Measurements from ENCODE around the gene BLVRB.
"Not testable (repeated sequence)": the region's sequence is repeated elsewhere in the genome, so short reads cannot be mapped to it uniquely, and the experiment has no call there.

Gene BLVRB

GRCh38 chr19:40428197-40428596 lies 37.3 kb downstream of the BLVRB start:
- H3K4me3 ChIP-seq (ENCODE audit: low read length); H3K27ac ChIP-seq (ENCODE audit: low read length); H3K9ac ChIP-seq (ENCODE audit: low read depth, low read length); H3K27me3 ChIP-seq (ENCODE audit: insufficient read depth, low read length); H3K4me1 ChIP-seq (ENCODE audit: insufficient read depth, low read length); H3K36me3 ChIP-seq (ENCODE audit: insufficient read depth, low read depth, low read length); H3K9me3 ChIP-seq (ENCODE audit: insufficient read depth, low read depth, low read length): not testable (repeated sequence)

DNA sequence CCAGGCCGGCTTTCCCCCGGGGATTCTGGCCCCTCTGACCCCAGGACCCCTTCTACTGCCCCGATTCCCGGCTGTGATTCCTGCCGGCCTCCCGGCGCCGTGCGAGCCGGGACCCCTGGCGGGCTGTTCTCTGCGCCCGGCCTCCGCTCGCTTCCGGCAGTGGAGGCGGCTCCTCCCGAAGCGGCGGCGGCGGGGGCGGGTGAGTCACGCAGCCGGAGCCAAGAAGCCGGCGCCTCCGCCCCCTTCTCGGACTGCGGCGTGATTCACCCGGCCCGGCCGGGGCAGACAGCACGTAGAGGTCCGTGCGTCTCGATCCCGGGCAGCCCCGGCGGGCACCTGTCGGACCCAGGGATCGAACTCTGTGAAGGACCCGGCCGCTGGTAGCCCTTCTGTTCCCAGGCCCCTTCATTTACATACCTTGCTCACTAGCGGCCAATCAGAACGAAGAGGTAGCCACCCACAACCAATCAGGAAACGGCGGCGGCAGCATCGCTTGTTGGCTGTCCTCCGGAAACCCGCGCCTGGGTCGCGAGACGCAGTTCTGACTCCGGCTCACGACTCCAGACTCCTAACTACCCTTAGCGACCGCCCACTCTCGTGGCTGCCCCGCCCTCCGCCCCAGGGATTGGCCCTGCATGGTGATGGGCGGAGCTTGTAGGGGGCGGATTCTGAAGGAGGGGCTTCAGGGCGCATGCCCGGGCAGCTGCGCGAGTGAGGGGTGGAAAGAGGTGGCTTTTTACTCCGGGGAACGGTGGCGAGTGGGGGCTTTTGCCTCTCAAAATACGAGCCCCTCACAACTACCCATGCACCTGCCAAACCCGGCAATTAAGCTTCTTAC lies 39.9 kb downstream of the BLVRB start, which contains the start of gene SERTAD1:
Gene SERTAD1, minus strand, starts transcription at position 543 of the 838 bp plus-strand sequence. CDS start 2,446 bp downstream, outside the sequence.
- H3K27me3 ChIP-seq (ENCODE audit: insufficient read depth, low read length): no peaks in the 10 kb centered on the region
- peak within 1 kb of the TSS; percentile 34 for H3K27ac ChIP-seq (ENCODE audit: low read length)
- H3K4me1 ChIP-seq (ENCODE audit: insufficient read depth, low read length): peaks cover 5% of the 10 kb centered on the region; the same call in 1 of the 2 replicates
- H3K9ac ChIP-seq (ENCODE audit: low read depth, low read length): peak within 1 kb of the TSS; percentile 86
- peak within 1 kb of the TSS; percentile 74 for H3K4me3 ChIP-seq (ENCODE audit: low read length)
- H3K9me3 ChIP-seq (ENCODE audit: insufficient read depth, low read depth, low read length): no peaks in the 10 kb centered on the region
- peaks cover 8% of the 10 kb centered on the region for H3K36me3 ChIP-seq (ENCODE audit: insufficient read depth, low read depth, low read length)

GRCh38 chr19:40424637-40425449 lies 40.7 kb downstream of the BLVRB start:
- Histone ChIP-seq H3K27ac (ENCODE audit: low read length) (peak overlapping the region; percentile 34), H3K9ac (ENCODE audit: low read depth, low read length) (peak overlapping the region; percentile 86), H3K9me3 (ENCODE audit: insufficient read depth, low read depth, low read length) (no peaks in the 10 kb centered on the region), H3K4me3 (ENCODE audit: low read length) (peak overlapping the region; percentile 74), H3K4me1 (ENCODE audit: insufficient read depth, low read length) (peaks cover 5% of the 10 kb centered on the region; the same call in 1 of the 2 replicates), H3K36me3 (ENCODE audit: insufficient read depth, low read depth, low read length) (peaks cover 8% of the 10 kb centered on the region), H3K27me3 (ENCODE audit: insufficient read depth, low read length) (no peaks in the 10 kb centered on the region)

GRCh38 chr19:40423938-40424337 lies 41.6 kb downstream of the BLVRB start:
- Histone ChIP-seq H3K9ac (ENCODE audit: low read depth, low read length) (no peak overlapping the region), H3K27ac (ENCODE audit: low read length) (no peak overlapping the region), H3K4me3 (ENCODE audit: low read length) (no peak overlapping the region)

DNA sequence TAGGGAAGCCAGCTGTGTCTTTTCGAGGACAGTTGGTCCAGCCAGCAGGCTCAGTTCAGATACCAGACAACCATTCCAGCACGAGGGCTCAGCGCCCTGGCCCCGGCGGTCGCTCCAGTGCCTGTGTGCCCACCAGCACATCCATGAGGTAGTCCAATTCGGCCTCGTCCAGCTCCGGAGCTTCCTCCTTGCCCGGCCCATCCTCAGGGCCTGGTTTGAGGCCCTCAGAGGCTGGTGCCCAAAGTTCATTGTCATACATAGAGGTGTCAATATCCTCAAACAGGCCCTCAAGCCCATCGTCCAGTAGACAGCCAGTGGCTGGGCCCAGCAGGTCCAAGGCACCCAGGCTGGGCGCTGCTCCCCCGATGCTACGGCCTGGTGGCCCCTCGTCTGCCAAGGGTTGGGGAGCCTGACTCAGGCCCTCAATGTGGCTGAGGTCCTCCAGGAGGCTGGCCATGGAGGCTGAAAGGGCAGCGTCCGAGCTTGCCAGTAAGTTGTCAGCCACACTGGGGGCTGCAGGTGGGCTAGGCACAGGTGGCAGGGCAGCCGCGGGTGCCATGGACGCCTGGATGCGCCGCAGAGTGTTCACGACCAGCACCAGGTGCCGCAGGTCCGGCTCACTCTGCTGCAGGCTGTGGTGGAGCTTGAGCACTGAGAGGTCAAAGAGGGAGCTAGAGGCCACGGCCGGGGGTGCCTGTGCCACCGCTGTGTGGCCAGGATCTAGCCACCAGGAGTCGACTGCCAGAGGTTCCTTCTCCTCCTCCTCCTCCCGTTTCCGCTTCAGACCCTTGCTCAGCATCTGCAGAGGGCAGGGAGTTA lies 42.6 kb downstream of the BLVRB start:
- no peaks in the 10 kb centered on the region for H3K9me3 ChIP-seq (ENCODE audit: insufficient read depth, low read depth, low read length)
- peaks cover 5% of the 10 kb centered on the region; the same call in 1 of the 2 replicates for H3K4me1 ChIP-seq (ENCODE audit: insufficient read depth, low read length)
- H3K9ac ChIP-seq (ENCODE audit: low read depth, low read length): no peak overlapping the region
- no peaks in the 10 kb centered on the region for H3K27me3 ChIP-seq (ENCODE audit: insufficient read depth, low read length)
- H3K36me3 ChIP-seq (ENCODE audit: insufficient read depth, low read depth, low read length): peaks cover 8% of the 10 kb centered on the region
- H3K27ac ChIP-seq (ENCODE audit: low read length): no peak overlapping the region
- no peak overlapping the region for H3K4me3 ChIP-seq (ENCODE audit: low read length)

More at GRCh38 chr19:40423938-40424337, 41.6 kb downstream of the BLVRB start:
- peaks cover 8% of the 10 kb centered on the region for H3K36me3 ChIP-seq (ENCODE audit: insufficient read depth, low read depth, low read length)
- H3K4me1 ChIP-seq (ENCODE audit: insufficient read depth, low read length): peaks cover 5% of the 10 kb centered on the region; the same call in 1 of the 2 replicates
- no peaks in the 10 kb centered on the region for H3K27me3 ChIP-seq (ENCODE audit: insufficient read depth, low read length)
- no peaks in the 10 kb centered on the region for H3K9me3 ChIP-seq (ENCODE audit: insufficient read depth, low read depth, low read length)

DNA sequence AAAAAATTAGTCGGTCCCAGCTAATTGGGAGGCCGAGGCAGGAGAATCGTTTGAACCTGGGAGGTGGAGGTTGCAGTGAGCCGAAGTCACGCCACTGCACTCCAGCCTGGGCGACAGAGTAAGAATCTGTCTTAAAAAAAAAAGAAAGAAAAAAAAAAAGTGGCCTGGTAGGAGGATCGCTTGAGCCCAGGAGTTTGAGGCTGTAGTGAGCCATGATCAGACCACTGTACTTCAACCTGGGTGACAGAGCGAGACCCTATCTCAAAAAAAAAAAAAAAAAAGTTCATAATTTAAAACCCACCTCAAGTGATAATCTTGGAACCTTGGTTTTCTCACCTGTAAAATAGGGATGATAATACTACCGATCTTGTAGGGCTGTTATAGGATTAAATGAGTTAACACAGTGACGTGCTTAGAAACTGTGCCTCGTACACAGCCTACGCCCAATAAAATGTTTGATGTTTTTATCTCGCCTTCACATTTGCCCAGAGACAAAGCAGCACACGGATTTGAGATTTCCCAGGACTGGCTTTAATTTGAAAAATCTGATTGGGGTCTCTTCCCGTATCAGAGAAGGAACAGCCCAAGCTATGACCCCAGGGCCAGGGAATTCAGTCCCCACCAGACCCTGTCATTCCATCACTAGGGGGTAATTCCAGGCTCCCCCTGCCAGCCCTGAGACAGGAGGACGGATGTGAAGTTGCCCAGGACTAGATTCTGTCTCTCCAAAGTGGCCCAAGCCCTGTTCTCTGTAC lies 43.4 kb downstream of the BLVRB start:
- H3K27me3 ChIP-seq (ENCODE audit: insufficient read depth, low read length): no peaks in the 10 kb centered on the region
- peaks cover 8% of the 10 kb centered on the region for H3K36me3 ChIP-seq (ENCODE audit: insufficient read depth, low read depth, low read length)
- no peak overlapping the region for H3K27ac ChIP-seq (ENCODE audit: low read length)
- H3K4me1 ChIP-seq (ENCODE audit: insufficient read depth, low read length): peaks cover 5% of the 10 kb centered on the region; the same call in 1 of the 2 replicates
- H3K9ac ChIP-seq (ENCODE audit: low read depth, low read length): no peak overlapping the region
- no peaks in the 10 kb centered on the region for H3K9me3 ChIP-seq (ENCODE audit: insufficient read depth, low read depth, low read length)
- H3K4me3 ChIP-seq (ENCODE audit: low read length): no peak overlapping the region

DNA sequence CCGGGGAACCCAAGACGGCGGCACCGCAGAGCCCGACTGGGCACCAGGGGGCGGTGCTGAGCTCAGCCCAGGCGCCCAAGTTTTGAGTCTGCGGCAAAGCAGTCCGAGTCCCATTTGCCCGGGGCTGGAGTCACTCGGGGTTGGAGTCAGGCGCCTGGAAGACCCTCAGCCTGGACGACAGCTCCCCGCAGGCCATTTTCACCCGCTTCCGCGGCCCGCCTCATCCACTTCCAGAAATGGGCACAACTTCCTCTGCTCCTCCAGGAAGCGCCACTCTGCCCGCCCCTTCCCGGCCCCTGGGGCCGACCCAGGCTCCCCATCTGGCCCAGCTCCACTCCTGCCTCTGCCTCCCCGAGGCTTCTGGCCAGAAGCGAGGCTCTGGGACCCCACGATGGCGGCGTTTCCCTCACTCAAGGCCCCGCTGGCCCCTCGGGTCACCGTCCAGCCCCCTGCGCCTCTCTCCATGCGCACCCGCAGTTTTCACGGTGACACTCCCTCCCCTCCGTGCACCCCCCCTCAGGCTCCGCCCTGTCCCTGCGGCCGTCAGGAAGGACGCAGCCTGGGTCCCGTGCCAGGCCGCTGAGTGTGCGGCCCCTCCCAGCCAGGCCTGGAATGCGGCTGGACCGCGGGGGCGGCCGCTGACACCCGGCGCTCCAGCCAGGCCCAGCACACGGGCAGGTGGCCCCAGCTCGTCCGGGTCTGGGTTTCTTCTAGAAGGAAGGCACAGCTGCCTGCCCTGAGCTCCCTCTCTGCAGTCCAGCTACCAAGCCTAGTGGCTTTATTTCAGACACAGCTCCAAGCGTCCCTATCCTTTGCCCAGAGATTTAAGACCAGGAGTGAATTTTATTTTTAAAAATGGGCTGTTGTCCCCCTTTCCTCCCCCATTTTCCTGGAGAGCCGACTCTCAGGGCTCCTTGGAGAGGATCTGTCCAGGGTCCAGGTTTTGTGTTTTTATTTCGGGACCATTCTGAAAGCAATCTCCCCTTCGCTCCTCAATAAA lies 44.5 kb downstream of the BLVRB start:
- Histone ChIP-seq H3K9ac (ENCODE audit: low read depth, low read length) (peak overlapping the region; percentile 86; the same call in 1 of the 2 replicates), H3K9me3 (ENCODE audit: insufficient read depth, low read depth, low read length) (no peaks in the 10 kb centered on the region), H3K27me3 (ENCODE audit: insufficient read depth, low read length) (no peaks in the 10 kb centered on the region), H3K4me1 (ENCODE audit: insufficient read depth, low read length) (peaks cover 5% of the 10 kb centered on the region; the same call in 1 of the 2 replicates), H3K27ac (ENCODE audit: low read length) (peak overlapping the region; percentile 79), H3K36me3 (ENCODE audit: insufficient read depth, low read depth, low read length) (peaks cover 8% of the 10 kb centered on the region), H3K4me3 (ENCODE audit: low read length) (peak overlapping the region; percentile 81)

GRCh38 chr19:40420451-40420765 lies 45.1 kb downstream of the BLVRB start:
- Histone ChIP-seq H3K4me1 (ENCODE audit: insufficient read depth, low read length) (peaks cover 5% of the 10 kb centered on the region; the same call in 1 of the 2 replicates), H3K4me3 (ENCODE audit: low read length) (peak overlapping the region; percentile 81; the same call in 1 of the 2 replicates), H3K27ac (ENCODE audit: low read length) (no peak overlapping the region), H3K9ac (ENCODE audit: low read depth, low read length) (no peak overlapping the region; the same call in 1 of the 2 replicates), H3K9me3 (ENCODE audit: insufficient read depth, low read depth, low read length) (no peaks in the 10 kb centered on the region), H3K27me3 (ENCODE audit: insufficient read depth, low read length) (no peaks in the 10 kb centered on the region), H3K36me3 (ENCODE audit: insufficient read depth, low read depth, low read length) (peaks cover 8% of the 10 kb centered on the region)

GRCh38 chr19:40419780-40420179 lies 45.8 kb downstream of the BLVRB start:
- no peaks in the 10 kb centered on the region for H3K27me3 ChIP-seq (ENCODE audit: insufficient read depth, low read length)
- no peak overlapping the region for H3K27ac ChIP-seq (ENCODE audit: low read length)
- H3K9ac ChIP-seq (ENCODE audit: low read depth, low read length): no peak overlapping the region
- H3K36me3 ChIP-seq (ENCODE audit: insufficient read depth, low read depth, low read length): peaks cover 8% of the 10 kb centered on the region
- no peak overlapping the region for H3K4me3 ChIP-seq (ENCODE audit: low read length)
- peaks cover 5% of the 10 kb centered on the region; the same call in 1 of the 2 replicates for H3K4me1 ChIP-seq (ENCODE audit: insufficient read depth, low read length)
- H3K9me3 ChIP-seq (ENCODE audit: insufficient read depth, low read depth, low read length): no peaks in the 10 kb centered on the region
